Measurements from ENCODE around the gene MEIS1.

The MEIS1 gene

GRCh38 chr2:66452917-66453316 is 18.0 kb downstream of the MEIS1 start:
- no peak for DNase-seq (ENCODE audit: low read depth)
- no peak overlapping the region for H3K4me3 ChIP-seq (replicated peaks; ENCODE audit: low read depth, low read length)
- no peak for TF ChIP-seq CTCF (IDR thresholded peaks at IDR 0.05; ENCODE audit: low read length, missing control alignments)

- no peak for TF ChIP-seq CTCF (IDR thresholded peaks at IDR 0.05; ENCODE audit: low read length, missing control alignments)
- H3K4me3 ChIP-seq (replicated peaks; ENCODE audit: low read depth, low read length): no peak overlapping the region
Measured at GRCh38 chr2:66455490-66455889, 20.6 kb downstream of the MEIS1 start.

GRCh38 chr2:66456183-66457041 is 21.5 kb downstream of the MEIS1 start:
- TF ChIP-seq CTCF (IDR thresholded peaks at IDR 0.05; ENCODE audit: low read length, missing control alignments): no peak
- peak; percentile 39 for DNase-seq (ENCODE audit: low read depth)
- no peak overlapping the region for H3K4me3 ChIP-seq (replicated peaks; ENCODE audit: low read depth, low read length)

More at GRCh38 chr2:66455490-66455889, 20.6 kb downstream of the MEIS1 start:
- DNase-seq (ENCODE audit: low read depth): no peak

- H3K4me3 ChIP-seq (replicated peaks; ENCODE audit: low read depth, low read length): no peak overlapping the region
- no peak for TF ChIP-seq CTCF (IDR thresholded peaks at IDR 0.05; ENCODE audit: low read length, missing control alignments)
- DNase-seq (ENCODE audit: low read depth): no peak
Measured at GRCh38 chr2:66457545-66457944, 22.6 kb downstream of the MEIS1 start.

GRCh38 chr2:66460031-66460430 is 25.1 kb downstream of the MEIS1 start:
- no peak for TF ChIP-seq CTCF (IDR thresholded peaks at IDR 0.05; ENCODE audit: low read length, missing control alignments)
- DNase-seq (ENCODE audit: low read depth): no peak
- no peak overlapping the region for H3K4me3 ChIP-seq (replicated peaks; ENCODE audit: low read depth, low read length)

GRCh38 chr2:66461001-66461663 is 26.2 kb downstream of the MEIS1 start:
- no peak overlapping the region for H3K4me3 ChIP-seq (replicated peaks; ENCODE audit: low read depth, low read length)
- no peak for TF ChIP-seq CTCF (IDR thresholded peaks at IDR 0.05; ENCODE audit: low read length, missing control alignments)
- DNase-seq (ENCODE audit: low read depth): no peak
